GM21723 (cell line): ENCODE measurements around the gene ANKRD61.
A peak's percentile ranks its signal among the peaks of the same experiment; 100 is the strongest.
"Not testable (repeated sequence)": the region's sequence is repeated elsewhere in the genome, so short reads cannot be mapped to it uniquely, and the experiment has no call there.

Experiments used
- ATAC-seq: cut with Tn5 transposase; IDR thresholded peaks from one replicate; pipeline ENCODE4 v1.9.1; 2021; ENCODE audit warnings: mild to moderate bottlenecking, moderate library complexity; ENCODE audit not compliant: unreplicated experiment

ANKRD61 gene

DNA sequence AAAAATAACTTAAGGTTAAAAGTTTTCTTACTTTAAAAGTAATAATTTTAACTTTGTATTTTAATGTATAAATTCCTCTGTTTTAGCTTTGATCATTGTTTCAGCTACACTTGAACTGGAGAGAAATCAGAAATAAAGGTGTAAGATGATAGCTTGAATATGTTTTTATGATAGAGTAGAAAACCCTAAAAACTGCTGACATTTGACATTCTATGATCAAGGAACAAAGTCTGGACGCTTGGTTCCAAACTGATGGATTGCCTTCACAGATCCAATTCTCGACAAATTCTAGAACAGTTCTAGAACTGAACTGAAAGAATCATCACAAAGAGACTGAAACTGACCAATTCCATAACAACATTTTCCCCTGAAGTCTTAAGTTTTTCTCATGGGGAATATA is at the start of gene ANKRD61:
ANKRD61 (plus strand) TSS at position 389 of the 400 bp plus-strand sequence; CDS start at position 389, 0 bp downstream.
- ATAC-seq: no peak

DNA sequence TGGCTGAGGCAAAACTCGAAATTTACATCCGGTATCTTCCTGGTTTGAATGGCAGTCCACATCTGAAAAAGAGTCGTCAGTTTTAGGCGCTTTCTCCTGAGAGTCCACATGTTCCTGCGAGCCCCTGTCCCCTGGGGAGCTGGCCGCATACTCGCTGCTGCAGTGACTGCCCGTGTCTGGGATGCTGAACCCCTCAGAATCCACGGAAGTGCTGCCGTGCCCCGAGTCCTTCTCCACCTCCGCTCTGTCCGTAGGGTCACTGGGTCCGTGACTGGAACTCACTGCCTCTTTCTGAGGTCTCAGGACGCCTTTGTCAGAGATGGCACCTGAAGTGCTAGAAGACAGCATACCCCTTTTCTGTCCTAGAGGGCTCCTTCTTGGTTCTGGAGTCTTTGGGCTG is 44.1 kb upstream of the ANKRD61 start:
- ATAC-seq: not testable (repeated sequence)

DNA sequence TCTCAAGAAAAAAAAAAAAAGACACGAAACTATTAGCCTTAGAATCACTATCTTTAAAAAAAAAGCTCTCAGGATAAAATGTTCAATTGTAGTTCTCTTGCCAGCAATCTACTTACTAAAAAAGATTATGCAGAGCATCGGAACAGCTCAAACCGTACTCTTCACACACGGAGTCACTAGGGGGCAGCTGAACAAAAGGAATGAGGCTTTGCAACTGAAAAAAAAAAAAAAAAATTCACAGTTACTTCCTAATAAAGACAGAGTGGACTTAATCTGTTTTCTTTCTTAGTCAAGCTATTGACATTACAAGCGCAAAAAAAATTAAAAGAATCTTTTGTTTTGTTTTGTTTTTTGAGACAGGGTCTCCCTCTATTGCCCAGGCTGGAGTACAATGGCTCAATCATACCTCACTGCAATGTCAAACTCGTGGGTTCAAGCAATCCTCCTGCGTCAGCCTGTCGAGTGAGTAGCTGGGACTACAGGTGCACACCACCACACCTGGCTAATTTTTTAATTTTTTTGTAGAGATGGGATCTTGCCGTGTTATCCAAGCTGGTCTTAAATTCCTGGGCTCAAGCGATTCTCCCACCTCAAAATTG is 33.9 kb upstream of the ANKRD61 start:
- ATAC-seq: no peak

DNA sequence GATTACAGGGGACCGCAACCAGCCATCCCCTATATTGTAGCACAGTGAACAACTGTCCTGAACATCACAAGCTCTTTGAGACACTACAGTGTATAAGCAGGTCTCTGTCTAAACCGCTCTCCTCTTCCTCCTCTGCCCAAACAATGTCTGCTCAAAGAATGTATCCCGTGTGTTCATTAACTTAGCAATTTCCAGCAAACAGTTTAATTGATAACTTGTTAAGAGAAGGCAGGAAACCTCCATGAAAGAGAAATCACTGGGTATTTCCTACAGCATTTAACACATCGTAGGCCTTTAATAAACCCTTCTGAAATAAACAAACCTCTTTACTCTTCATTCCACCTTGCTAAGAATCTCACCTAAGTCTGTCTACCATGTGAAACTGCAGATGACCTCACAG is 23.8 kb upstream of the ANKRD61 start:
- ATAC-seq: no peak

DNA sequence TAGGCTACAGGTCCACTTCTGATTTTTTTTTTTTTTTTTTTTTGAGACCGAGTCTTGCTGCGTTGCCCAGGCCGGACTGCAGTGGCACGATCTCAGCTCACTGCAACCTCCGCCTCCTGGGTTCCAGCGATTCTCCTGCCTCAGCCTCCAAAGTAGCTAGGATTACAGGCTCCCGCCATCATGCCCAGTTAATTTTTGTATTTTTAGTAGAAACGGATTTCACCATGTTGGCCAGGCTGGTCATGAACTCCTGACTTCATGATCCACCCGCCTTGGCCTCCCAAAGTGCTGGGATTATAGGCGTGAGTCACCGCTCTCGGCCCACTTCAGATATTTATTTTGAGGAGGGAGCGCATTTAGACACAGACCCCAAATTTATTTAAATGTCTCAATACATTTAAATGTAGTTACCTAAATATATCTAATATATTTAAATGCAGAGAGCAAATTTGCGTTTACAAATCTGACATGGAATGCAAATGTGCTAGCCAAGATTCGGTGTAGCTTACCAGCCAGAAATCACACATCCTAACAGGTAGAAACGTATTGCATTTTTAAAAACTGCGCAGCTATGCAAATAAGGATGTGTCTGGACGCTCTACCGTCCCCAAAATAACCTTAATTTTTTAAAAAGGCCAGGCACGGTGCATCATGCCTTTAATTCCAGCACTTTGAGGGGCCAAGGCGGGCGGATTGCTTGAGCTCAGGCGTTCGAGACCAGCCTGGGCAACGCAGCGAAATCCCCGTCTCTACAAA is 23.2 kb upstream of the ANKRD61 start:
- not testable (repeated sequence) for ATAC-seq

DNA sequence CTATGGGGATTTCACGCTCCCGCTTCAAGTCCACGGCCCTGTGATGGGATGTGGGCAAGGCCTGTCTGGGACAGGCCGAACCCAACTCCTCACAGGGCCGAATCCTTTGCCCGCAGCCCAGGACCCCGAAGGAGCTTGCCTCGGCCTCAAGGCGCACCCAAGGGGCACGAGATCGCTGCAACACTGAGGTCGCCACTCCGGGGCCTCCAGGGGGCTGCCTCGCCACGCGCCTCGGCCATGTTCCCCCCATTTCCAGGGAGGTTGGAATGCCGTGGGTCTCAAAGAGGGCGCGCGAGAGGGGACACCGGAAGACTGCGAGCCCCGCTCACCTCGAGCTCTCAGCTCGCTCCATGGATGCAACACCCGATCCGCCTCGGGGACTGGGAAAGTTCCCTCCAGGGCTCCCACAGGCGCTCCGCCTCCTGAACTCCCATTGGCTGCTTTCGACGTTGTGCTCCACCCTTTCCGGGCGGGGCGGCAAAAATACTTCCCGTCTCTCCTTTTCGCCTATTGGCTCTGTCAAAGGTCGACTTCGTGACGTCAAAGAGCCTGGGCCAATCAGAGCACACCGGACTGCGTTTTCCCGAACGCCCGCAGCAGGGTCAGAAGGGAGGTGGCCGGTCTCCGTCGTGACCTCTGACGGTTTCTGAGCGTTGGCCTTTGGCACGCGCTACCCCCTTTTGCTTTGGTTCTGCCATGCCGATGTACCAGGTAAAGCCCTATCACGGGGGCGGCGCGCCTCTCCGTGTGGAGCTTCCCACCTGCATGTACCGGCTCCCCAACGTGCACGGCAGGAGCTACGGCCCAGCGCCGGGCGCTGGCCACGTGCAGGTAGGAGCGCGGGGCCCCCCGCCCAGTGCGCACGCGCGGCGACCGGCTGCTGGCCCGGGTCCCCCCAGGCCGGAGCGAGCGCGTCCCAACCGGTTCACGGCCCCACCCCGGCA is 22.2 kb upstream of the ANKRD61 start, which contains the start of the genes AIMP2 and PMS2:
AIMP2 (plus strand) TSS at position 605 of the 944 bp plus-strand sequence; CDS start at position 697, 92 bp downstream.
PMS2 (minus strand) TSS at position 382 of the 944 bp plus-strand sequence; CDS start at position 352, 30 bp downstream.
- peak; percentile 93 for ATAC-seq

DNA sequence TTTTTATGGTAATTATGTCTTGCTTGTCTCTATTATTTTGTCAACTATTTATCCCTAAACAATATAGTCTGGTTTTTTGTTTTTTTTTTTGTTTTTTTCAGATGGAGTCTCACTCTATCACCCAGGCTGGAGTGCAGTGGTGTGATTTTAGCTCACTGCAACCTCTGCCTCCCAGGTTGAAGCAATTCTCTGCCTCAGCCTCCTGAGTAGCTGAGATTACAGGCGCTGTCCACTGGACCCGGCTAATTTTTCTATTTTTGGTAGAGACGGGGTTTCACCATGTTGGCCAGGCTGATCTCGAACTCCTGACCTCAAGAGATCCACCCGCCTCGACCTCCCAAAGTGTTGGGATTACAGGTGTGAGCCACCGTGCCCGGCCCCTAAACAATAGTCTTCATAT is 20.8 kb upstream of the ANKRD61 start:
- not testable (repeated sequence) for ATAC-seq

DNA sequence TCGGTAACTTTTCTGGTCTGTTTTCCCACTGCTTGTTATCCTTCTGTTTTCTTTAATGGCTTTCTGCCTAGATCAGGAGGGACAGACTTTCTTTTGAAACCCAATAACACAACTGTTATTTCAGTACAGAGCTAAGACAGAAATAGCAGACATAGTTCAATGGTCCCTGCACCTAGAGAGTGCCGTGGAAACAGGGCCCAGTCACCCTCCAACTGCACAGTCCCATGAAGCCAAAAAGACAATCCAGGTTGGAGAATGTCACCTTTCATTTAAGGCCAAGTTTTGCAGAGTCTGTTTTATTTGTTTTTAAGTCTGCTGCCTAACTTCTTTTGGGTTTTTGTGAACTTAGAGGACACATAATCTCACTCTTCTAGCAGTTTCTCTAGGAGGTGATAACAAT is 19.6 kb upstream of the ANKRD61 start:
- ATAC-seq: no peak

DNA sequence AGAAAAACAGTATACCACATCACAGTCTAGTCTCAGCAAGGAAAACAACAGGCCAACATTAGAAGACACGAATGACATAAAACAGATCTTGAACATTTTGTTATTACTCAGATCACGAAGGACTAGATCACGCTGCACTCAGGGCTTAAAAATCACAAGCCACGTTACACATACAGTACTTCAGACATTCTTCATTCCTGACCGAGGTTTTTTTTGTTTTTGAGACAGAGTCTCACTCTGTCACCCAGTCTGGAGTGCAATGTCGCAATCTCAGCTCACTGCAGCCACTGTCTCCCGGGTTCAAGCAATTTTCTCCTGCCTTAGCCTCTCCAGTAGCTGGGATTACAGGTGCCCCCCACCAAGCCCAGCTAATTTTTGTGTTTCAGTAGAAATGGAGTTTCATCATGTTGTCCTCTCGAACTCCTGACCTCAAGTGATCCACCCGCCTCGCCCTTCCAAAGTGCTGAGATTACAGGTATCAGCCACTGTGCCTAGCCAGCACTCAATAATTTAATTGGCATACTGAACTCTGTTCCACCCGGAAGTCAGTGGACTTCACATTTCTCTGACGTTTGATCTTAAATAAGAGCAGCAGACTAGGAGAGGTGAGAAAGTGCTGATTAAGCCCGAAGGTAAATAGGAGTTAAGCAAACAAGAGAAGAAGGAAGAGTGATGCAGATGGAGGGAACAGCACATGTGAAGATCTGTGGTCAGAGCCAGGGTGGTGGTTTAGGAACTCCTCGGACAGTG is 18.6 kb upstream of the ANKRD61 start:
- no peak for ATAC-seq

DNA sequence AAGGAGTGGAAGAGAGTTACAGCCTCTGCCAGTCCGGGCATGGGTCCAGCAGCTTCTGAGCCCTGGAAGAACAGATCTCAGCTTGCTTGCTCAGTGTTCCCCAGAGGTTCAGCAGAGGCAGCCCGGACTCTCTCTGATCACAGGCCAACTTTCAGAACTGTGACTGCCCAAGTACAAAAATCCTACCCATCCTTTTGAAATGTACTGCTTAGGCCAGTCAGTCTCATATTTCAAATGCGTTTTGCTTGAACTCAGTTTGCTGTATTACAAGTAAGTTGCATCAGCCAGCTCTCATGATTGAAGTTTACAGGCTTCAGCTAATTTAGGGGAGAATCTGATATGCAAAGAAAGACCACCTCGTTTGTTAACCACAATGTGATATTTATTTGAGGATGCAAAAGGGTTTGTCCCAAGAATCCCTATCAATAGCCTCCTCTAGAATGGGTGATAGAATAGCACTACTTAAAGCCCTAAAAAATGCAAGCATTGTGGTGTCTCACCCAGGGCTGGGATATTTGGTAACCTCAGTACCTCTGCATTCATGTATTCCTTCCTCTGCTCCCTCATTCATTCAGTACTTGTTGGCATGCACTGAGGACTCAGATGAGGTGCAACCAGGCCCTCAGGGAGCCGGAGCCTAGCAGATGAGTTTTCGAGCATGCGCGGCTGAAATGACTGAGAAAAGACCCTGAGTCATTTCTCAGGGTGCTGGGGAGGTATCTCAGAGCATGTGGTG is 15.1 kb upstream of the ANKRD61 start:
- ATAC-seq: peak; percentile 10

DNA sequence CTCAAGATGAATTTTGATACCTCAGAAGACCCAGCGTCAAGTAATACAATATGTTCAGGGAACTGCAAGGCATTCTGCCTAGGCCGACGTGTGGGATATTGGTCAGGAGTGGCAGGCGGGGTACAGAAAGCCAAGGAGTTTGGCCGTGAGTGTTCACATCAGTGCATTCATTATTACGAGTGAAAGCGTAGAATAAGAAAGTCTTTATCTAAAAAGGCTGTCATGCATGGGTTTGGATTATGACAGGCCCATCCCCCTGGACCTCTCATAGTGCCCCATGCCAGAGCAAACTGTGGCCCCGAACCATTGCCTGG is 14.6 kb upstream of the ANKRD61 start:
- ATAC-seq: no peak

DNA sequence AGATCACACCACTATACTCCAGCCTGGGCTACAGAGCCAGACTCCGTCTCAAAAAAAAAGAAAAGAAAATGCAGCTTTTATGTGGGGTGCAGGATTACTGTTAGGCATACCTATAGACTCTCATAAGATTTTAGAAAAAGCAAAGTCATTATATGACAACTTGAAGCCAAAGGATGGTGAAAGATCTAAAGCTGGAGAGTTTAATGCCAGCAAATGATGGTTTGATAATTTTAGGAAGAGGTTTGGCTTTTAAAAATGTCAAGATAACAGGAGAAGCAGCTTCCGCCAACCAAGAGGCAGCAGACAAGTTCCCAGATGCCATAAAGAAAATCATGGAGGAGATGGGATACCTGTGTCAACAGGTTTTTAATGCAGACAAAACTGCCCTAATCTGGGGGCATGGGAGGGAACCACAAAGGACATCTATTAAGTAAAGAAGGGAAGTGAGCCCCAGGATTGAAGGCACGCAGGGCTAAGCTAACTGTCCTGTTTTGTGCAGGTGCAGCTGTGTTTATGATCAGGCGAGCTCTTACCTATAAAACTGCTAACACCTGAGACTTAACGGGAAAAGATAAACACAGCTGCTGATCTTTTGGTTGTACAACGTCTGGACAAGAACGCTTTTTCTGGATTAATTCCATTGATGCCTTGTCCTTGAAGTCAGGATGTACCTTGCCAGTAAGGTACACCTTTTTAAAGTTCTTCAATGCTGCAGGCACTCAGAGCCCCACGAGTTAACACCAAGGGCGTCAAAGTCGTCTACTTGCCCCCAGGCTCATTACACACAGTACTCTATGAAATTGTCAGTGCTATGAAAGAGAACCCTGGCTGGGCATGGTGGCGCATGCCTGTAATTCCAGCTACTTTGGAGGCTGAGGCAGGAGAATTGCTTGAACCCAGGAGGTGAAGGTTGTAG is 10.5 kb upstream of the ANKRD61 start:
- ATAC-seq: no peak

DNA sequence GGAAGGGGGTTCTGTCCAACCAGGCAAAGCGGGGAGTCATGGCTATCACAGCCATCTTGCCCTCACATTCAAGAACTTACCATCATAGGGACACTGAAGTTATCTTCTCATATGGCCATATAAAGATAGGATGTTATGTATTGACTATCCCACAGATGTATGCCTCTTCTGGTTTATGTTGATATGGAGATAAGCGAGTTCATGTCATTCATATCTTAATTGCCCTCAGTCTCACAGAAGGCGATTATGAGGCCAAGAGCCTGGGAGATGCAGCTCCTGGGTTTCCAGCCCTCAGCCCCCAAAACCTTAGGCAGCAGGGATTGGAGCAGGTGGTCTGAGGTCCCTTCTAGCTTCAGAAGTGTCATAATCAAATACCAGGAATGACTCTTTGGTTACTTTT is 8.5 kb upstream of the ANKRD61 start:
- ATAC-seq: no peak

DNA sequence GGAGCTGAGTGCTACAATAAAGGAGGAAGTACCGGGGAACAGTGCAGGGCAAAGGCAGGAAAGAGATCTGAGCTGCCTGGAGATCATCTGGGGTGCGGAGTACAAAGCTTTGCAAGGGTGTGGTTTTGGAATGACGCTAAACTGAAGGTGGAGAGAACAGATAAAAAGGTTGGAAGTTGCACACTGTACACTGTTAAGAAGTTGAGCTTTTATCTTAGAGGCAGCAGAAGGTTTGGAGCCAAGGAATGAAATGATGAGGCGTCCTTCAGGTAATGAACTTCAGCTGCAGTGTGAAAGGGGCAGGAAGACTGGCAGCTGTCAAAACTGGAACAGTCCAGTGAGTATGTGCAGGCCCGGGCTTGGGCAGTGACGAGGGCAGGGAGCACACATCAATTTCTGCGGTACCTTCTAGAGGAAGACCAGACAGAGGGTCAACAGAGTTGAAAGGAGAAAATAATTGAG is 7.2 kb upstream of the ANKRD61 start:
- no peak for ATAC-seq

DNA sequence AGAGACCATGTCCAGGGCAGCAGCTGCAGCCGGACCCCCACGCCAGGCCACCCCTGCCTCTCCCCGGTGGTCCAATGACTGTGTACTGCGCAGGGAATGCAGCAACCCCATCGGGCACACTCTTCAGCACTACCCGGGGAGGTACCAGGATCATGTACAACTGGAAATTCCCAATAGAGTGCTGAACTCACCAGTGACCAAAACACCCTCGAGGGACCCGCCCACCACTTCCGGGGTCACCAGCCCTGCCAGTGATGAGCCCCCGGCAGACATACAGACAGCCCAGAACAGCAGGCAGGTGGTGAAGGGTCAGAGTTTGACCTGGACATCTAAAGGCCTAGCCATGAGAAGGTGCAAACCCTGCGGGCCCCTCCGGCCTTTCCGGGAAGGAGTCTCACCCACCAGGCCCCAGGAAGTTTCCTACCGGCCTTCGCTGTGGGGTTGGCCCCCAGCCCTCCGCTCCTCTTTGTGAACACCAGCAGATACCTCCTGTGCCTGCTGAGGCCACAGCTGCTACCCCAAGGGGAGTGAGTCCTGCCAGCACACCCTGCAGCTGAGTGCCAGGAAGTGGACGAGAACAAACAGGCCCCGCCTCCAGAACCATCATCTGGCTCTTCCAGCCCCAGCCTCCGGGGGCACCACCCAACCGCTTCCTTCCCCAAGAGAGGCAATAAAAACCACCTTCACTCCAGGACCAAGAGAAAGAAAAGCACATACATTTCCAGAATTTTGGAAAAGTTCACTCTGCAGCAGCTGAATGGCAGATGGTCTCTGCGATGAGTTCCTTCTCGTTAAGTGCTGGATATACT is 5.0 kb upstream of the ANKRD61 start:
- peak; percentile 89 for ATAC-seq

DNA sequence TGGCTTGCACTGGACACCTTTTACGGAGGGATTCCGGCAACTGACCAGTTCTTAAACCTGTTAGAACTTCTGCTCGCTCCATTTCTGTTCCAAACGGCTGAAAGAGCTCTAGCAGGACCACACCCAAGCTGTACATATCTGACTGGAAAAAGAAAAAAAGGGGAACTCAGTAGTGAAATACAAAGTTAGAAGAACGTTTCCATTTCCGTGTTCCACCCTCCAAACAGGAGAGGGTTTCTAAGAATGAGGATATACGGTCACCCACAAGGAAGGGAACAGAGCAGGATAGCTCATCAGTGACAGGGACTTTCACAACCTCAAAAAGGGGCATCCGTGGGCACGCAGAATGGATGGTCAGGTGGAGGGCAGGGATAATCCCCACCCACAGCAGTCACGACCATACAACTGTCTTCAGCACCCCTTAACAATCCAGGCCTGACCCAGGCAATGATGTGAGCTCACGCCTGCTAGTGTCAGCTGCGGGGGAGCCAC is 4.3 kb upstream of the ANKRD61 start:
- no peak for ATAC-seq

DNA sequence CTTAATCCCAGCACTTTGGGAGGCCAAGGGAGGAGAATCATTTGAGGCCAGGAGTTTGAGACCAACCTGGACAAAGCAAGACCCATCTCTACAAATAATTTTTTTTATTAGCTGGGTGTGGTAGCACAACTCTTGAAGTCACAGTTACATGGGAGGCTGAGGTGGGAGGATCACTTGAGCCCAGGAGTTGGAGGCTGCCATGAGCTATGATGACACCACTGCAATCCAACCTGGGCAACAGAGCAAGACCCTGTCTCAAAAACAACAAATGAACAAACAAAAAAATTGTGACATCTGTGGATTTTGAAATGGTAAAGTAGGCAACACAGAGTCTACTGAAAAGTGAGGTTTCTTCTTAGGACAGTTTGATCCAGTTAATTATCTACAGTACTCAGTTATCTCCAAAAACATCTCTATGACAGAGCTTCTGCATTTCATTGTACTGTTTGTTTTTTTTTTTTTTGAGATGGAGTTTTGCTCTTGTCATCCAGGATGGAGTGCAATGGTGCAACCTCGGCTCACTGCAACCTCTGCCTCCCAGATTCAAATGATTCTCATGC is 3.3 kb upstream of the ANKRD61 start:
- ATAC-seq: no peak

DNA sequence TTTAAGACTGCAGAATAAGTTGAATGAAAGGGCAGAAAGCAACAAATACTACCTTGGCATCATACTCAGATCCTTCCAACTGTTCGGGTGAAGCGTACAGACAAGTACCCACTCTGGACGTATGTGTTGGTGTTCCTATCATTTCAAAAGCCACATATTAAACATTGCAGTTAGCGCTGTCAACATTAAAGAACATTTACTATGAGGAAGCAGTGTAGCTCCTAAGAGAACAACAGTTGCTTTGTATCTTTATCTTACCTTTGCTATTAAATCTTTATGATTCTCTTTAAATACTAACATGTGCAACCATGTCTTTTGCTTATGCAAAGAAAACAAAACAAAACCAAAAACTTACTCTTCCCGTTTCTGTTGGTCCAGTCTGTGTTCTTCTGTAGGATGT is 2.6 kb upstream of the ANKRD61 start:
- ATAC-seq: no peak
